RWPE2 (cell line): ENCODE measurements around the gene NFAM1.

Experiments
- ATAC-seq: fragments of 200-7000 bp; cut with Tn5 transposase; 3 replicates; pipeline ENCODE4 v1.9.1; 2021; ENCODE audit warnings: low read depth
- DNase-seq: peaks from one replicate; pipeline ENCODE4 v3.0.0-alpha.2; 2020; ENCODE audit warnings: low spot score
- H3K27ac ChIP-seq: fragments of 450-650 bp; 2 replicates; pipeline ENCODE4 v1.5.1; 2017; ENCODE audit warnings: mild to moderate bottlenecking; ENCODE audit not compliant: poor library complexity, severe bottlenecking
- H3K27me3 ChIP-seq: fragments of 250-450 bp; sonication (Bioruptor Pico); 2 replicates; pipeline ENCODE4 v1.5.1; 2021; ENCODE audit warnings: mild to moderate bottlenecking, moderate library complexity; ENCODE audit not compliant: insufficient read depth, poor library complexity, severe bottlenecking
- H3K36me3 ChIP-seq: fragments of 250-450 bp; sonication (Bioruptor Pico); 2 replicates; pipeline ENCODE4 v1.5.1; 2020; ENCODE audit warnings: low read depth, mild to moderate bottlenecking, moderate library complexity
- H3K4me1 ChIP-seq: fragments of 250-450 bp; sonication (Bioruptor Pico); 2 replicates; pipeline ENCODE4 v1.5.1; 2021; ENCODE audit warnings: mild to moderate bottlenecking, moderate library complexity; ENCODE audit not compliant: insufficient read depth, poor library complexity, severe bottlenecking
- H3K4me3 ChIP-seq: fragments of 250-450 bp; sonication (Bioruptor Pico); 2 replicates; pipeline ENCODE4 v1.5.1; 2021; ENCODE audit warnings: mild to moderate bottlenecking, moderate library complexity; ENCODE audit not compliant: severe bottlenecking
- H3K9me3 ChIP-seq: fragments of 250-450 bp; sonication (Bioruptor Pico); 2 replicates; pipeline ENCODE4 v1.5.1; 2021; ENCODE audit warnings: mild to moderate bottlenecking, moderate library complexity; ENCODE audit not compliant: severe bottlenecking
- TF ChIP-seq, protein P1 (sequence below): fragments of 450-650 bp; IDR thresholded peaks from one replicate; pipeline ENCODE4 v1.5.1; 2017; ENCODE audit warnings: mild to moderate bottlenecking, moderate library complexity; ENCODE audit not compliant: poor library complexity, severe bottlenecking

Gene NFAM1

DNA sequence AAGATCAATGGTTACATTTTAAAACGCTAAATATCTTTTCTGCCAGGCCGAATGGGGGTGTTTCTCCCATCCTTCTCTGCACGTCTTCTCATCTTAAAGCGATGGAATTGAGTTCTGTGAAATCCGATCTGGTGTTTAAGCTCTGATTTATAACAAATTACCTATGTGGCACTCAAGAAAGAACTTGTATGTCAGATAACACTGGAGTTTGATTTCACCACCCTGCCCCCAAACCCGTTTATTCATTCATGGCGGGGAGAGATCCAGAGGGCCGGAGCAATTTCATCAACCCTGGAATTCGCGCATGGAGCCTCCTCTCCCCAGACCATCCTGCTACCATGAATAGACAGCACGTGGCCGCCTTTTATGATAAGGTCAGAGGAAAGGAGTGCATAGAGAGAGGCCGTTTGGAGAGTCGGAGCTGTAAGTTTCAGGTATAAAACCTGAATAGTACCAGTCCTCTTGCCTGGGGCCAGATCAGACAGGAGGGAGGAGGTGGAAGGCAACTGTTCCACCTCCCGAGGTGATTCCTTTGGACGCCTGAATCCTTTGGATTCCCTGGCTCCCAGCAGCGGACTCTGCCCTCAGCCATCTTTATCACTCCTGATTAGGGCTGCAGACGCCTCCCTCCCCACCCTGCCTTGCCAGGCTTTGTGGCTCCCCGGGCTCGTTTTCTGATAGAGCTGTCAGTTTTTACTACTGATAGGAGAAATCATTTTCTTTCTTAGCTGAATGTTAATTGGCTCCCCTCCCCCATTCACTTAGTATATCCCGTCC, 27.3 kb upstream of the NFAM1 start:
- no peak for DNase-seq
- Histone ChIP-seq H3K27me3 (peaks cover 4% of the 10 kb centered on the region), H3K4me3 (no peak overlapping the region), H3K9me3 (no peaks in the 10 kb centered on the region), H3K36me3 (no peaks in the 10 kb centered on the region), H3K27ac (no peak overlapping the region), H3K4me1 (no peaks in the 10 kb centered on the region)
- no peak for ATAC-seq
- TF ChIP-seq, protein P1, sequence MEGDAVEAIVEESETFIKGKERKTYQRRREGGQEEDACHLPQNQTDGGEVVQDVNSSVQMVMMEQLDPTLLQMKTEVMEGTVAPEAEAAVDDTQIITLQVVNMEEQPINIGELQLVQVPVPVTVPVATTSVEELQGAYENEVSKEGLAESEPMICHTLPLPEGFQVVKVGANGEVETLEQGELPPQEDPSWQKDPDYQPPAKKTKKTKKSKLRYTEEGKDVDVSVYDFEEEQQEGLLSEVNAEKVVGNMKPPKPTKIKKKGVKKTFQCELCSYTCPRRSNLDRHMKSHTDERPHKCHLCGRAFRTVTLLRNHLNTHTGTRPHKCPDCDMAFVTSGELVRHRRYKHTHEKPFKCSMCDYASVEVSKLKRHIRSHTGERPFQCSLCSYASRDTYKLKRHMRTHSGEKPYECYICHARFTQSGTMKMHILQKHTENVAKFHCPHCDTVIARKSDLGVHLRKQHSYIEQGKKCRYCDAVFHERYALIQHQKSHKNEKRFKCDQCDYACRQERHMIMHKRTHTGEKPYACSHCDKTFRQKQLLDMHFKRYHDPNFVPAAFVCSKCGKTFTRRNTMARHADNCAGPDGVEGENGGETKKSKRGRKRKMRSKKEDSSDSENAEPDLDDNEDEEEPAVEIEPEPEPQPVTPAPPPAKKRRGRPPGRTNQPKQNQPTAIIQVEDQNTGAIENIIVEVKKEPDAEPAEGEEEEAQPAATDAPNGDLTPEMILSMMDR, result no peak

- Histone ChIP-seq H3K9me3 (no peaks in the 10 kb centered on the region), H3K27ac (no peak overlapping the region), H3K27me3 (peaks cover 4% of the 10 kb centered on the region), H3K4me3 (no peak overlapping the region), H3K4me1 (no peaks in the 10 kb centered on the region), H3K36me3 (no peaks in the 10 kb centered on the region)
- TF ChIP-seq, protein P1, result no peak
- no peak for ATAC-seq
- no peak for DNase-seq
These were observed 20.7 kb upstream of the NFAM1 start for GRCh38 chr22:42452916-42453315.

DNA sequence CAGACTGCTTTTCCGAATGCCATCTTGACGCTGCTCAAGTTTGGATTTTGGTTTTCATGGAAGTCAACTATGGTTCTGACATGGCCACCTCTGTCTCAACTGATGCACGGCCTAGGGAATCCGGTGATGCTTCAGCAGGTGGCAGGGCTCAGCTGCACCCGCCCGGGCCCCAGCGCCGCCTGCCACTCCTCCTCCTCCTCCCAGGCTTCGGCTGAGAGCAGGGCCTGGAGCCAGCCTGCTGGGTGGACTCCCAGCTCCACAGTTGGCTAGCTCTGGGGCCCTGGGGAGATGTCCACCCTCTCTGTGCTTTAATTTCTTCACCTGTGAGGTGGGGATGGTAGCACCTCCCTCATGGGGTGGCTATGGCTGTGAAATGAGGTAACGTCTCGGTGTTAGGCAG, 20.3 kb upstream of the NFAM1 start:
- Histone ChIP-seq H3K4me3 (no peak overlapping the region), H3K27ac (no peak overlapping the region), H3K9me3 (no peaks in the 10 kb centered on the region), H3K27me3 (peaks cover 4% of the 10 kb centered on the region), H3K36me3 (no peaks in the 10 kb centered on the region), H3K4me1 (no peaks in the 10 kb centered on the region)
- TF ChIP-seq, protein P1, result no peak
- ATAC-seq, result no peak
- DNase-seq, result no peak

DNA sequence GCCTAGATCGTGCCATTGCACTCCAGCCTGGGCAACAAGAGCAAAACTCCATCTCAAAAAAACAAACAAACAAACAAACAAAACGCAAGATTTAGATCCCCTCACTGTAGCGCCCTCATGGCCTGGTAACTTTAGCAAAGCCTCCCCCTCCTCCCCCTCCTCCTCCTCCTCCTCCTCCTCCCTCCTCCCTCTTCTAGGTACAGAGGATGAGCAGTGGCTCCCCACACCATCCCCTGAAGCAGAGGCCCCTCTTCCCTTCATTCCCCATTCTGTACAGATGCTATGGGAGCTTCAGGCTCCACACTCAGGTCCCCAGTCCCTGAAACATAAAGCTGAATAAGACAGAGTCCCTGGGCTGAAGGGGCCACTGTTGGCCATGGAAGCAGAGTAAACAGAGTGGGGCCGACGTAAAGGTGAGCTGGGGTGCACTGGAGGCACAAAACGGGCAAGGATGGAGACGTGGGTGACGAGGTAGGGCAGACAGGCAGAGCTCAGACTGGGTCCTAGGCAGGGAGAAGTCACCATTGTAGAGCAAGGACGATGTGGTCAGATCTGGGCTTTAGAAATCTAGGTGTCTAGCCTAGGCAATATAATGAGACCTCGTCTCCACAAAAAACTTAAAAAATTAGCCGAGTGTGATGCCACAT, 19.4 kb upstream of the NFAM1 start:
- TF ChIP-seq, protein P1, result no peak
- DNase-seq (no peak), ATAC-seq (no peak)
- Histone ChIP-seq H3K4me3 (no peak overlapping the region), H3K4me1 (no peaks in the 10 kb centered on the region), H3K27me3 (peaks cover 4% of the 10 kb centered on the region), H3K9me3 (no peaks in the 10 kb centered on the region), H3K36me3 (no peaks in the 10 kb centered on the region), H3K27ac (no peak overlapping the region)

DNA sequence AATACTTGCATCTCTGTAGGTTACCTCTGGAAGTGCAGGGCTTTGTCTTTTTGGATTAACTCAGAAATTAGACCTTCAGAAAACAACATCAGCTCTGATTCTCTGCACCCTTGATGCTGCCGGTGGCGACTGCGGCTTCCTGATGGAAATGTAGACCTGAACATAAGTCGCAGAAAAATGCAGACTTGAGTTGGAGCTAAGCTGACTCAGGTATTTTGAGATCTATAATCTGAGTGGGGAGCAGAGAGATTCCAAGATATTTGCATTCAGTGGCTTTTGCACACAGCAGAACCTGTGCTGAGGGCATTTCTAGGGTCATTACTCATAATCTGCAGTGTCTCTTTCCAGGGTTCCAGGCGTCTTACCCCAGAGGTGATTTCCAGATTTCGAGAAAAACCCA, 18.7 kb upstream of the NFAM1 start:
- no peaks in the 10 kb centered on the region for H3K36me3 ChIP-seq

More for the DNA sequence above, 18.7 kb upstream of the NFAM1 start:
- H3K4me1 ChIP-seq, result no peaks in the 10 kb centered on the region
- no peaks in the 10 kb centered on the region for H3K9me3 ChIP-seq
- TF ChIP-seq, protein P1, result no peak
- no peak for DNase-seq
- ATAC-seq, result no peak
- no peaks in the 10 kb centered on the region for H3K27me3 ChIP-seq
- no peak overlapping the region for H3K27ac ChIP-seq
- H3K4me3 ChIP-seq, result no peak overlapping the region
